ENCODE measurements around the gene DIP2C. TPM values are rescaled to one million over a fixed set of nuclear protein-coding genes. Genes with fewer than 3 reads are reported as not detected.

The DIP2C gene
- total and polyA plus RNA-seq, 3 experiments from 2014 or later = 0.44 to 1.1 (median 0.55) TPM

DNA sequence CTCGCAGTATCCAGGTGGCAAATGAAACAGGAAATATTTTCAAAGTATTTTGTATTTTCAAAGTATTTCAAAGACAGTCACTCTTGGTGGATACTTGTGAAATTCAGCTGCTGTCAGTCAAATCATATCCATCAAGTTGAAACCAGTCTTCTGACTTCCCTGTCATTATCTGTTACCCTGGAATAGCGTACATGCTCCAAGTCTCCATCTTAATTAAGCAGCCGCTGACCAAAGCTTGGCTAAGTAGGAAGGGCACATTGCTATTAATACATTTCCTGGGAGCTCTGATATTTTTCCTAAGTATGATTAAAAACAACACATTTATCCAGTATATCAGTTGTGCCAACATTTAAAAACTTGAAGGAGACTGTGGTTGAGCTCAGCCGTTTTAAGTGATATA is 442.0 kb downstream of the DIP2C start:
- no peaks in the 10 kb centered on the region for H3K9me3 ChIP-seq (ENCODE audit: low read length)
- Mint-ChIP-seq H3K27ac (no peak overlapping the region), H3K4me3 (peak overlapping the region in 2 of 7 donors; percentile 27 to 67), H3K36me3 (peaks cover 19 to 86% (median 36%) of the 10 kb centered on the region in 3 donors), H3K9me3 (no peaks in the 10 kb centered on the region), H3K4me1 (peaks cover 6 to 24% (median 18%) of the 10 kb centered on the region in 3 donors), H3K27me3 (peaks cover 0 to 4% of the 10 kb centered on the region in 2 donors)
- H3K4me1 ChIP-seq (ENCODE audit: insufficient read depth, low read length) = no peaks in the 10 kb centered on the region
- peaks cover 26% of the 10 kb centered on the region for H3K36me3 ChIP-seq (ENCODE audit: insufficient read depth, low read length)
- ChIA-PET CTCF (no interaction called here), POLR2A (no interaction called here)
- no peak overlapping the region for H3K4me3 ChIP-seq (ENCODE audit: low read length)
- H3K27me3 ChIP-seq (ENCODE audit: insufficient read depth, low read length, poor library complexity, severe bottlenecking) = no peaks in the 10 kb centered on the region
- H3K27ac ChIP-seq (ENCODE audit: low read depth, low read length) = no peak overlapping the region
- no peak for DNase-seq

DNA sequence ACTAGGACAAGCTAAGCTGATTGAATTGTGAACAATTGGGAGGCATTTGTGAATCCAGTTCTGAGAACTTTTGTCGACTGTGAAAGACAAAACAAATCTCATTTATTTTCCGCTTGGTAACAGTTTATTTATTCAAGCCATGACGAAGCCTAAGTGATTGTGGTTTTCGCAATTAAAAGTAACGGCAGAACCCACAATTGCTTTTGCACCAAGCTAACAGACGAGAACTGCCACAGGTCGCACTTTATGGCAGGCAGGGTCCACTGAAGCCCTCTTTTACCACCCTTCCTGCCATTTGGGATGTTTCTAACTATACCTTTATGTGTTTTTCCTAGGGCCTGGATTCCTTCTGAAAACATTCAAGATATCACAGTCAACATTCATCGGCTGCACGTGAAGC is 443.0 kb downstream of the DIP2C start:
- Histone ChIP-seq H3K36me3 (ENCODE audit: insufficient read depth, low read length) (peaks cover 26% of the 10 kb centered on the region), H3K9me3 (ENCODE audit: low read length) (no peaks in the 10 kb centered on the region), H3K27ac (ENCODE audit: low read depth, low read length) (no peak overlapping the region), H3K4me3 (ENCODE audit: low read length) (no peak overlapping the region), H3K4me1 (ENCODE audit: insufficient read depth, low read length) (no peaks in the 10 kb centered on the region), H3K27me3 (ENCODE audit: insufficient read depth, low read length, poor library complexity, severe bottlenecking) (no peaks in the 10 kb centered on the region)
- H3K36me3 Mint-ChIP-seq = peaks cover 14 to 86% (median 31%) of the 10 kb centered on the region in 3 donors
- H3K4me3 Mint-ChIP-seq = peak overlapping the region in 6 of 7 donors; percentile 17 to 67 (median 44)
- peak overlapping the region in 5 of 8 donors; percentile 55 to 77 (median 63) for H3K27ac Mint-ChIP-seq
- CTCF ChIA-PET = no interaction called here
- H3K4me1 Mint-ChIP-seq = peaks cover 6 to 24% (median 18%) of the 10 kb centered on the region in 3 donors
- no peaks in the 10 kb centered on the region for H3K9me3 Mint-ChIP-seq
- DNase-seq = peak in 1 of 5 donors; percentile 55
- no peaks in the 10 kb centered on the region for H3K27me3 Mint-ChIP-seq
- POLR2A ChIA-PET = interaction anchor here (0.8 kb wide), 1 partner anchor 84 kb away, joined by 4 read pairs; no protein-coding TSS in a partner anchor

DNA sequence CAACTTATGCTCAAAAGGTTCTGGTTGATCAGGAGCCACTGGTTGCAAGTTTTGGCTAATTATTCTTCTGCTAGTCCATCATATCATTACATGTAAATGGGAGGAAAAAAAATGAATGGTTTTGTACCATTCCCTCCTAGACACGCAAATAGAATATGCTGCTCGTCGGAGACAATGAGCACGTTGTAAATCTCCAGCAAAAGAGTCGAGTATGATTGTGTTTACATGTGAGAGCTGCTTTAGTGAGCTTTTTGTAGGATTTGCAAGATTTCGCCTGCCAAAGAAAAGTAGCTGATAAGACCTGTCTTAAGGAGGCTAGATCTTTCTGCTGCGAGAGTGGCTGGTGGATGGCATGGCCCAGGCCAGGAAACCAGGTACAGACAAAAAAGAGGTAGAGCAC is 445.2 kb downstream of the DIP2C start:
- ChIA-PET POLR2A (no interaction called here), CTCF (no interaction called here)
- no peak overlapping the region for H3K27ac ChIP-seq (ENCODE audit: low read depth, low read length)
- H3K27me3 ChIP-seq (ENCODE audit: insufficient read depth, low read length, poor library complexity, severe bottlenecking) = no peaks in the 10 kb centered on the region
- no peaks in the 10 kb centered on the region for H3K27me3 Mint-ChIP-seq
- no peaks in the 10 kb centered on the region for H3K4me1 ChIP-seq (ENCODE audit: insufficient read depth, low read length)
- peaks cover 6 to 24% (median 18%) of the 10 kb centered on the region in 3 donors for H3K4me1 Mint-ChIP-seq
- H3K36me3 ChIP-seq (ENCODE audit: insufficient read depth, low read length) = peaks cover 31% of the 10 kb centered on the region
- peaks cover 10 to 81% (median 17%) of the 10 kb centered on the region in 3 donors for H3K36me3 Mint-ChIP-seq
- H3K9me3 ChIP-seq (ENCODE audit: low read length) = no peaks in the 10 kb centered on the region
- H3K9me3 Mint-ChIP-seq = no peaks in the 10 kb centered on the region
- no peak for DNase-seq
- no peak overlapping the region for H3K4me3 ChIP-seq (ENCODE audit: low read length)
- H3K27ac Mint-ChIP-seq = peak overlapping the region in 2 of 8 donors; percentile 34 to 47
- no peak overlapping the region for H3K4me3 Mint-ChIP-seq

DNA sequence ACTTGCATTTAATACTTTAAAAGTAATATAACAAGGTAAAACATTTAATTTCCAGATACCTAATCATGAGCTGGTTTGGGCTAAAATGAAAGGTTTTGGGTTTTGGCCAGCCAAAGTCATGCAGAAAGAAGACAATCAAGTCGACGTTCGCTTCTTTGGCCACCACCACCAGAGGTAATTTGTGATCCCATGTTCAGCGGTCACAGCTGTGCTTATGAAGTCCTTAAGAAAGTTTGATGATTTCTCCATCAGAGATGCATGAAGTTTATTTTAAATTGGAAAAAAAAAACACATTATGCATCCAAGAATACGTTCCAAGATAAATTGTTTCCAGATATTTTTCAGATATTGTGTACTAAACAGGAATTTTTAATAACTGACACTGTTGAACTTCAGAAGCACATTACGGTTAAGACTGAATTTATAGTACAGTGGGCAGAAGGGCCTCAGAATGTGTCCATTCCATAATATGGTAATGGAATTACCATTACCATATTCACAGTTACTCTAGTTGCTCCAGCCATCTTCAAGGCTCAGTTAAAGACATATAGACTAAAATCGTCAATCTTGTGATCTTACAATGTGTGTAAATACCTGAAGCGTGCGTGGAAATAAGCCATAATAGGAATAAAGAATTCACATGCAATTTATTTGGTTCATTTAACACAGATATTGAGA is 447.4 kb downstream of the DIP2C start:
- peaks cover 20% of the 10 kb centered on the region for H3K36me3 ChIP-seq (ENCODE audit: insufficient read depth, low read length)
- no peak overlapping the region for H3K27ac ChIP-seq (ENCODE audit: low read depth, low read length)
- POLR2A ChIA-PET = interaction anchor here (0.7 kb wide), 1 partner anchor 54 kb away, joined by 3 read pairs; no protein-coding TSS in a partner anchor
- Mint-ChIP-seq H3K27me3 (no peaks in the 10 kb centered on the region), H3K27ac (peak overlapping the region in 2 of 8 donors; percentile 29 to 32), H3K4me1 (peaks cover 6 to 18% (median 16%) of the 10 kb centered on the region in 3 donors), H3K9me3 (no peaks in the 10 kb centered on the region), H3K4me3 (no peak overlapping the region), H3K36me3 (peaks cover 7 to 78% (median 14%) of the 10 kb centered on the region in 3 donors)
- DNase-seq = no peak
- H3K4me3 ChIP-seq (ENCODE audit: low read length) = no peak overlapping the region
- H3K4me1 ChIP-seq (ENCODE audit: insufficient read depth, low read length) = no peaks in the 10 kb centered on the region
- CTCF ChIA-PET = no interaction called here
- H3K9me3 ChIP-seq (ENCODE audit: low read length) = no peaks in the 10 kb centered on the region
- H3K27me3 ChIP-seq (ENCODE audit: insufficient read depth, low read length, poor library complexity, severe bottlenecking) = no peaks in the 10 kb centered on the region

DNA sequence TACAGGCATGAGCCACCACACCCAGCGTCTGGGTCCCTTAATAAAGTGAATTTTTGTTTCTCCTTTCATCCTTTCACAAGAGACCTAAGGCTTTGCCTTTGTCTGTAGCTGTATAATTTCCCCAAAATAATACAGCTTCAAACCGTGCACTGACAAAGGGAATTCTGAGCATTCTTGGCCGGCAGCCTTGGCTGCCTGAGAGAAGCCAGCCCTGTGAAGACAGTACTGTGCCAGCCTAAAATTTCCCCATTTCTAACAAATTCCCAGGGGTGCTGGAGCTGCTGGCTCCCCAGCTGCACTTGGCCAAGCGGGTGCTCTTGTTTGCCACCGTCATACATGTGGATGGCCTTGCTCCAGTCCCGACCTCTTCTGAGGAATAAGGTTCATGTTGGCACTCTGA is 448.0 kb downstream of the DIP2C start:
- Mint-ChIP-seq H3K27me3 (no peaks in the 10 kb centered on the region), H3K9me3 (no peaks in the 10 kb centered on the region), H3K27ac (peak overlapping the region in 1 of 8 donors; percentile 21), H3K36me3 (peaks cover under 1 to 77% (median 11%) of the 10 kb centered on the region in 3 donors), H3K4me1 (peaks cover 3 to 12% (median 10%) of the 10 kb centered on the region in 3 donors), H3K4me3 (no peak overlapping the region)
- ChIA-PET POLR2A (interaction anchor here (0.7 kb wide), 1 partner anchor 54 kb away, joined by 3 read pairs; no protein-coding TSS in a partner anchor), CTCF (no interaction called here)
- no peaks in the 10 kb centered on the region for H3K27me3 ChIP-seq (ENCODE audit: insufficient read depth, low read length, poor library complexity, severe bottlenecking)
- peaks cover 14% of the 10 kb centered on the region for H3K36me3 ChIP-seq (ENCODE audit: insufficient read depth, low read length)
- H3K4me3 ChIP-seq (ENCODE audit: low read length) = no peak overlapping the region
- H3K27ac ChIP-seq (ENCODE audit: low read depth, low read length) = no peak overlapping the region
- no peaks in the 10 kb centered on the region for H3K4me1 ChIP-seq (ENCODE audit: insufficient read depth, low read length)
- DNase-seq = no peak
- H3K9me3 ChIP-seq (ENCODE audit: low read length) = no peaks in the 10 kb centered on the region

DNA sequence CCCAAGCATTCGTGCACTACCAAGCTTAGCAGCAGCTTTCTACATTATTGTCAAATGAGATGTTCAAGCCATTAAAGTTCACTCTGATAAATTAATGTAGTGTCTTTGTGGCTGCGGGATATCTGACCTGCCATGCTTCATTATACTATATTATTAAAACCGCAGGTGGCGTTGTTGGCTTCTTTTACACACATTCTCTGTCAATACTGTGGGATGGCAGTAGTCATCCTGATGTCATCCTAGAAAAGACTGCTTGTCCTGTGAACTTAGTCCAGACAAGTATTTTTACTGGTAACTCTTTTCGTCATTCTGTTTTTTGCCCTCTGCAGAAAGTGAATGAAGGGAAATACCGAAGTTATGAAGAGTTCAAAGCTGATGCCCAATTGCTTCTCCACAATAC is 450.4 kb downstream of the DIP2C start:
- no peak overlapping the region for H3K4me3 Mint-ChIP-seq
- peaks cover 15% of the 10 kb centered on the region for H3K36me3 ChIP-seq (ENCODE audit: insufficient read depth, low read length)
- H3K36me3 Mint-ChIP-seq = peaks cover 0 to 75% (median 10%) of the 10 kb centered on the region in 3 donors
- no peaks in the 10 kb centered on the region for H3K4me1 ChIP-seq (ENCODE audit: insufficient read depth, low read length)
- no peaks in the 10 kb centered on the region for H3K27me3 Mint-ChIP-seq
- no peak overlapping the region for H3K27ac ChIP-seq (ENCODE audit: low read depth, low read length)
- H3K9me3 ChIP-seq (ENCODE audit: low read length) = no peaks in the 10 kb centered on the region
- peak overlapping the region in 2 of 8 donors; percentile 37 to 66 for H3K27ac Mint-ChIP-seq
- peaks cover 4 to 16% (median 10%) of the 10 kb centered on the region in 3 donors for H3K4me1 Mint-ChIP-seq
- DNase-seq = no peak
- CTCF ChIA-PET = no interaction called here
- POLR2A ChIA-PET = no interaction called here
- no peaks in the 10 kb centered on the region for H3K9me3 Mint-ChIP-seq
- no peaks in the 10 kb centered on the region for H3K27me3 ChIP-seq (ENCODE audit: insufficient read depth, low read length, poor library complexity, severe bottlenecking)
- no peak overlapping the region for H3K4me3 ChIP-seq (ENCODE audit: low read length)

DNA sequence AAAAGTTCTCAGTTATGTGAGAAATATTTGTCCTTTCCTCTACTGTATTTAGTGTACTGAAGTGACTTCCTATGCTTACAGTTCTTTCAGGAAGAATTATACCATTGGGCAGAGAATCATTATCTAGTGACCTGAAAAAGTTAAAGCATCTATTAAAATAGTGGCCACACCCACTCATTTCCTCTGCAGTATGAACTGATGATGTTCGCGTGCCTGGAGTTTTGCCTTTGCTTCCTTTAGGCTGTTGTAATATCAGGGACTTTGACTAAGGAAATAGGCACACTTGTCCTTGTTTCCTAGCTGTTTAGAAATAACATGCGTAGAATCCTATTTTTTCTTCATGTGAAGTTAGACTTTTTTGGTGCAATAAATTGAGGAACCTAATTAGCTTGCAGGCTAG is 453.6 kb downstream of the DIP2C start:
- no peak for DNase-seq

DNA sequence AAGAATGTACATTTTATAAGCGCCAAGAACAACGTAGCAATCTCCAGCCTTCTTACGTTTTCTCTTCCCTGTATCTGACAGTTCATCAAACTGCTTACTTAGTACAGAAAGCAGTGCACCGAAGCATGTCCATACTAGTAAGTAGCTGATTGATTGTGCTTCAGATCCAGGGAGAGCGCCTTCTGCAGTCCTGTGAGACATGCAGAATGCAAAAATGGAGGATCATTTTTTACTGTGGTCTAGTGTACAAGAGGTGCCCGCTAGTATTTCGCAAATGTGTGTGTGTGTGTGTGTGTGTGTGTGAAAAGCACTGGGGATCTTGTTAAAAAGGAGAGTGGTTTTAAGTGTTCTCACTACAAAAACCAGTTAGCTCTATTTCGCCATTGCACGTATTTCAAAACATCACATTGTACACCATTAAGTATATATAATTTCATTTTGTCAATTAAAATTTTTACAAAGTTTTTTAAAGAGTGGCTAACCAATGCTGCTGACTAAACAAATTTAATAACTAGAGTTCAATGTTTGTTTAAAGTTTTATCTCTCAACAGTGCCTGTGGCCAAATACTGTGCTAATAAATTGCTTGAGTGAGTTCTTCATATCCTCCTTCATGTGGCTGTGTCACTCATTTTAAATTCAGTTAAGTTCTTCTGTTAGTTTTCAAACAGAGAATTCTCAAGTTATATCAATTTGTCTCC is 454.6 kb downstream of the DIP2C start:
- no peaks in the 10 kb centered on the region for H3K9me3 Mint-ChIP-seq
- H3K9me3 ChIP-seq (ENCODE audit: low read length) = no peaks in the 10 kb centered on the region
- peaks cover 6 to 27% (median 10%) of the 10 kb centered on the region in 3 donors for H3K4me1 Mint-ChIP-seq
- H3K4me1 ChIP-seq (ENCODE audit: insufficient read depth, low read length) = no peaks in the 10 kb centered on the region
- POLR2A ChIA-PET = no interaction called here
- peak overlapping the region in 1 of 8 donors; percentile 72 for H3K27ac Mint-ChIP-seq
- no peak overlapping the region for H3K4me3 Mint-ChIP-seq
- H3K27me3 Mint-ChIP-seq = no peaks in the 10 kb centered on the region
- H3K36me3 Mint-ChIP-seq = peaks cover 0 to 67% (median 8%) of the 10 kb centered on the region in 3 donors
- H3K36me3 ChIP-seq (ENCODE audit: insufficient read depth, low read length) = peaks cover 14% of the 10 kb centered on the region
- no peak for DNase-seq
- H3K27ac ChIP-seq (ENCODE audit: low read depth, low read length) = no peak overlapping the region
- CTCF ChIA-PET = no interaction called here
- no peaks in the 10 kb centered on the region for H3K27me3 ChIP-seq (ENCODE audit: insufficient read depth, low read length, poor library complexity, severe bottlenecking)
- no peak overlapping the region for H3K4me3 ChIP-seq (ENCODE audit: low read length)

More for the DNA sequence above, 453.6 kb downstream of the DIP2C start:
- Mint-ChIP-seq H3K27me3 (no peaks in the 10 kb centered on the region), H3K27ac (peak overlapping the region in 1 of 8 donors; percentile 21), H3K36me3 (peaks cover 0 to 71% (median 8%) of the 10 kb centered on the region in 3 donors), H3K4me3 (no peak overlapping the region), H3K4me1 (peaks cover 6 to 27% (median 10%) of the 10 kb centered on the region in 3 donors), H3K9me3 (no peaks in the 10 kb centered on the region)
- no peaks in the 10 kb centered on the region for H3K9me3 ChIP-seq (ENCODE audit: low read length)
- H3K36me3 ChIP-seq (ENCODE audit: insufficient read depth, low read length) = peaks cover 16% of the 10 kb centered on the region
- ChIA-PET POLR2A (no interaction called here), CTCF (no interaction called here)
- no peaks in the 10 kb centered on the region for H3K27me3 ChIP-seq (ENCODE audit: insufficient read depth, low read length, poor library complexity, severe bottlenecking)
- H3K4me1 ChIP-seq (ENCODE audit: insufficient read depth, low read length) = no peaks in the 10 kb centered on the region
- H3K27ac ChIP-seq (ENCODE audit: low read depth, low read length) = no peak overlapping the region
- H3K4me3 ChIP-seq (ENCODE audit: low read length) = no peak overlapping the region

Data from CD8-positive, alpha-beta memory T cell (primary cell).